Astrocyte (in vitro differentiated cells and primary cell): ENCODE results near the gene SEMA6C. TPM values are rescaled to one million over a fixed set of nuclear protein-coding genes. Genes with fewer than 3 reads are reported as not detected.

Source experiments
- DNase-seq: peaks from one replicate; pipeline ENCODE4 v3.0.0-alpha.2; 2010; ENCODE audit warnings: low read depth
- FAIRE-seq: peaks from 2 replicates; lab custom pipeline; 2011; peaks lifted over from hg19 to GRCh38; lab: Jason Lieb, UNC
- H2AFZ ChIP-seq: 2 replicates; pipeline ENCODE4 v1.6.0; 2012; ENCODE audit warnings: low read depth, low read length, inconsistent platforms
- H3K27ac ChIP-seq: 2 replicates; pipeline ENCODE4 v1.5.1; 2011; ENCODE audit warnings: low read depth, low read length, inconsistent platforms
- H3K27me3 ChIP-seq: 2 replicates; pipeline ENCODE4 v1.6.0; 2011; ENCODE audit warnings: low read length, inconsistent platforms; ENCODE audit not compliant: insufficient read depth
- H3K36me3 ChIP-seq: 2 replicates; pipeline ENCODE4 v1.5.1; 2011; ENCODE audit warnings: low read length, inconsistent platforms; ENCODE audit not compliant: insufficient read depth
- H3K4me1 ChIP-seq: 2 replicates; pipeline ENCODE4 v1.5.1; 2011; ENCODE audit warnings: low read length, inconsistent platforms; ENCODE audit not compliant: insufficient read depth
- H3K4me2 ChIP-seq: 2 replicates; pipeline ENCODE4 v1.6.0; 2012; ENCODE audit warnings: low read length, inconsistent platforms
- H3K4me3 ChIP-seq: 2 replicates; pipeline ENCODE4 v1.5.1; 2011; ENCODE audit warnings: low read depth, mild to moderate bottlenecking, low read length, inconsistent platforms; ENCODE audit not compliant: insufficient read depth
- H3K79me2 ChIP-seq: 2 replicates; pipeline ENCODE4 v1.6.0; 2012; ENCODE audit warnings: mild to moderate bottlenecking, low read length, inconsistent platforms; ENCODE audit not compliant: insufficient read depth
- H3K9ac ChIP-seq: 2 replicates; pipeline ENCODE4 v1.6.0; 2012; ENCODE audit warnings: mild to moderate bottlenecking, low read length, inconsistent platforms
- H3K9me3 ChIP-seq: 2 replicates; pipeline ENCODE4 v1.5.1; 2012; ENCODE audit warnings: low read depth, mild to moderate bottlenecking, low read length, inconsistent platforms; ENCODE audit not compliant: insufficient read depth
- H4K20me1 ChIP-seq: 2 replicates; pipeline ENCODE4 v1.6.0; 2012; ENCODE audit warnings: low read length, inconsistent platforms; ENCODE audit not compliant: insufficient read depth
- H3K27ac Mint-ChIP-seq: one replicate; pipeline ENCODE4 v1.8.0; 2021; ENCODE audit warnings: mild to moderate bottlenecking, mixed read lengths; ENCODE audit not compliant: unreplicated experiment
- H3K27me3 Mint-ChIP-seq: one replicate; pipeline ENCODE4 v1.8.0; 2021; ENCODE audit warnings: low read depth, mixed read lengths; ENCODE audit not compliant: unreplicated experiment
- H3K36me3 Mint-ChIP-seq: one replicate; pipeline ENCODE4 v1.8.0; 2021; ENCODE audit warnings: low read depth, mixed read lengths; ENCODE audit not compliant: unreplicated experiment
- H3K4me1 Mint-ChIP-seq: one replicate; pipeline ENCODE4 v1.8.0; 2021; ENCODE audit warnings: low read depth, mixed read lengths; ENCODE audit not compliant: unreplicated experiment
- H3K4me3 Mint-ChIP-seq: one replicate; pipeline ENCODE4 v1.8.0; 2021; ENCODE audit warnings: mild to moderate bottlenecking, moderate library complexity, mixed read lengths; ENCODE audit not compliant: unreplicated experiment
- H3K9me3 Mint-ChIP-seq: one replicate; pipeline ENCODE4 v1.8.0; 2021; ENCODE audit warnings: mild to moderate bottlenecking, mixed read lengths; ENCODE audit not compliant: unreplicated experiment
- EZH2 ChIP-seq: IDR thresholded peaks from 2 replicates; pipeline ENCODE4 v1.6.1; 2012; ENCODE audit warnings: mild to moderate bottlenecking, low read length, inconsistent platforms; ENCODE audit not compliant: insufficient read depth
- total RNA-seq: library from RNA; stranded (reverse); gene quantifications from 2 replicates; pipeline ENCODE4 v1.2.1, GENCODE V29; 2021
- TF ChIP-seq, protein P1 (sequence below): IDR thresholded peaks from 2 replicates; pipeline ENCODE4 v1.5.1; 2011; ENCODE audit warnings: low read depth, mild to moderate bottlenecking, inconsistent platforms, low read length, moderate library complexity; ENCODE audit not compliant: insufficient read depth

SEMA6C gene
- total RNA-seq, 1 donor from 2014 or later: 7.4 TPM

DNA sequence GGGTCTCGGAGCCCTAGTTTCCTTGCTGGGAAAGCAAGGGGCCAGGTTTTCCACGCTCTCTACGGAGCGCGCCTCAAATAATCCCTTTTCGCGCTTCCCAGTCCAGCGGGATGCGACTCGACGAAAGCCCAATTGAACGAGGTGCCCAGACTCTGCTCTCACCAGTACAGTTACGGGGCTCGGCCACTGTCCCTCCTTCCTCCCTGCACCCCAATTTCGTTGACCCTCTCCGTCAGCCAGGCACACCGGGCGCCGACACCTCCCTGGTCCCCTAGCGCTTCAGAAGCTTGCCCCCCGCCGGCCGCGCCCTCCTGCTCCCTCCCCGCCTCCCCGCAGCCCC is 389 bp downstream of the SEMA6C start:
- no peak overlapping the region for H3K27ac Mint-ChIP-seq
- TF ChIP-seq, protein P1, sequence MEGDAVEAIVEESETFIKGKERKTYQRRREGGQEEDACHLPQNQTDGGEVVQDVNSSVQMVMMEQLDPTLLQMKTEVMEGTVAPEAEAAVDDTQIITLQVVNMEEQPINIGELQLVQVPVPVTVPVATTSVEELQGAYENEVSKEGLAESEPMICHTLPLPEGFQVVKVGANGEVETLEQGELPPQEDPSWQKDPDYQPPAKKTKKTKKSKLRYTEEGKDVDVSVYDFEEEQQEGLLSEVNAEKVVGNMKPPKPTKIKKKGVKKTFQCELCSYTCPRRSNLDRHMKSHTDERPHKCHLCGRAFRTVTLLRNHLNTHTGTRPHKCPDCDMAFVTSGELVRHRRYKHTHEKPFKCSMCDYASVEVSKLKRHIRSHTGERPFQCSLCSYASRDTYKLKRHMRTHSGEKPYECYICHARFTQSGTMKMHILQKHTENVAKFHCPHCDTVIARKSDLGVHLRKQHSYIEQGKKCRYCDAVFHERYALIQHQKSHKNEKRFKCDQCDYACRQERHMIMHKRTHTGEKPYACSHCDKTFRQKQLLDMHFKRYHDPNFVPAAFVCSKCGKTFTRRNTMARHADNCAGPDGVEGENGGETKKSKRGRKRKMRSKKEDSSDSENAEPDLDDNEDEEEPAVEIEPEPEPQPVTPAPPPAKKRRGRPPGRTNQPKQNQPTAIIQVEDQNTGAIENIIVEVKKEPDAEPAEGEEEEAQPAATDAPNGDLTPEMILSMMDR: no peak
- no peak for TF ChIP-seq EZH2
- peak overlapping the region; percentile 71 for H3K4me3 ChIP-seq
- H4K20me1 ChIP-seq: peaks cover 12% of the 10 kb centered on the region
- H3K36me3 Mint-ChIP-seq: peaks cover 5% of the 10 kb centered on the region
- H3K4me3 Mint-ChIP-seq: peak overlapping the region; percentile 91
- peak overlapping the region; percentile 82 for H2AFZ ChIP-seq
- H3K79me2 ChIP-seq: no peaks in the 10 kb centered on the region
- H3K9ac ChIP-seq: peak overlapping the region; percentile 81
- H3K9me3 ChIP-seq: no peaks in the 10 kb centered on the region
- no peaks in the 10 kb centered on the region for H3K36me3 ChIP-seq
- H3K27me3 ChIP-seq: peaks cover 2% of the 10 kb centered on the region
- no peak overlapping the region for H3K27ac ChIP-seq
- DNase-seq (no peak), FAIRE-seq (no peak)
- peaks cover 18% of the 10 kb centered on the region for H3K27me3 Mint-ChIP-seq
- H3K4me1 ChIP-seq: peaks cover 14% of the 10 kb centered on the region
- H3K9me3 Mint-ChIP-seq: no peaks in the 10 kb centered on the region
- peaks cover 16% of the 10 kb centered on the region for H3K4me1 Mint-ChIP-seq
- H3K4me2 ChIP-seq: peak overlapping the region; percentile 84

DNA sequence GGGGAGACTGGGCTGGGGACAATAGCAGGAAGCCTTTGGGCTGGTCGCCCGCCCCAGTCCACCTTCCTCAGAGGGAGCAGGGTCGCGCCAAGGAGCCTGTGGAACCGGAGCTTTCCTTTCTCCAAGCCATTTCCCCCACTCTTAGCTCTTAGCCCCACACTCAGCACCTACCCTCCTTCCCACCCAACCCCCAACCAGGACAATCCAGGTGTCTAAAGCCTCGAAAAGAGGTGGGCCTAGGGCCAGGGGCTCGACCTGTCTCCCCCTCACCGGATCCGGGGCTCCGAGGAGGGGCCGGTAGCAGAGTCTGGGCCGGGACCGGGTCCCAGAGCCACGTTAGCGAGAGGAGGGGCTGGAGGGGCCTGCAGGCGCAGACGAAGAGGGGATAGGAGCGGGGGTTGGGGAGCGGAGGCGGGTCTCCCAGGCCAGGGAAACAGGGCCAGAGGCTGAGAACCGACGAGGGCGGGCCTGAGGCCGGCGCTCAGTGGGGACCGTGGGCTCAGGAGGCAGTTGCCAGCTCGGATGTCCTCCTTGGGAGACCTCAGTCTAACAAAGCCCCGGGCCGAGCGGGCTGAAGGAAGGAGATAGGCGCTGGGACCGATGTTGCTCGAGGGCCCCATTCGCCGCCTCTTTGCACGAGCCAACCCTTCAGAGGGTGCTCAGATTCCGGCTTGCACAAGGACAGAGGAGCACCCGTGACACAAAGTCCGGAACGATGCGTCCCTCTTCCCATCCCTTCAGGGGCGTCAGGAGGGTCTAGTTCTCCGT is 943 bp downstream of the SEMA6C start:
- H3K9me3 Mint-ChIP-seq: no peaks in the 10 kb centered on the region
- H3K4me3 Mint-ChIP-seq: peak overlapping the region; percentile 91
- Histone ChIP-seq H3K4me1 (peaks cover 14% of the 10 kb centered on the region), H3K27me3 (peaks cover 2% of the 10 kb centered on the region), H2AFZ (peak overlapping the region; percentile 82), H3K4me2 (peak overlapping the region; percentile 84), H3K79me2 (no peaks in the 10 kb centered on the region), H3K9me3 (no peaks in the 10 kb centered on the region), H3K9ac (peak overlapping the region; percentile 81), H3K27ac (no peak overlapping the region), H3K36me3 (no peaks in the 10 kb centered on the region), H3K4me3 (peak overlapping the region; percentile 71), H4K20me1 (peaks cover 12% of the 10 kb centered on the region)
- FAIRE-seq: no peak
- DNase-seq: no peak
- TF ChIP-seq EZH2: peak; percentile 35
- TF ChIP-seq, protein P1: no peak
- H3K27me3 Mint-ChIP-seq: peaks cover 18% of the 10 kb centered on the region
- no peak overlapping the region for H3K27ac Mint-ChIP-seq
- H3K36me3 Mint-ChIP-seq: peaks cover 5% of the 10 kb centered on the region
- peaks cover 16% of the 10 kb centered on the region for H3K4me1 Mint-ChIP-seq
